Measurements from ENCODE around the gene LRG1. TPM values are rescaled to one million over a fixed set of nuclear protein-coding genes. Genes with fewer than 3 reads are reported as not detected.

The LRG1 gene
- total and polyA plus RNA-seq, 8 donors = 0.58 to 17.9 (median 0.87) TPM

- ATAC-seq (no peak), DNase-seq (no peak)
- no peak overlapping the region for H3K4me3 ChIP-seq
- TF ChIP-seq, protein P1, sequence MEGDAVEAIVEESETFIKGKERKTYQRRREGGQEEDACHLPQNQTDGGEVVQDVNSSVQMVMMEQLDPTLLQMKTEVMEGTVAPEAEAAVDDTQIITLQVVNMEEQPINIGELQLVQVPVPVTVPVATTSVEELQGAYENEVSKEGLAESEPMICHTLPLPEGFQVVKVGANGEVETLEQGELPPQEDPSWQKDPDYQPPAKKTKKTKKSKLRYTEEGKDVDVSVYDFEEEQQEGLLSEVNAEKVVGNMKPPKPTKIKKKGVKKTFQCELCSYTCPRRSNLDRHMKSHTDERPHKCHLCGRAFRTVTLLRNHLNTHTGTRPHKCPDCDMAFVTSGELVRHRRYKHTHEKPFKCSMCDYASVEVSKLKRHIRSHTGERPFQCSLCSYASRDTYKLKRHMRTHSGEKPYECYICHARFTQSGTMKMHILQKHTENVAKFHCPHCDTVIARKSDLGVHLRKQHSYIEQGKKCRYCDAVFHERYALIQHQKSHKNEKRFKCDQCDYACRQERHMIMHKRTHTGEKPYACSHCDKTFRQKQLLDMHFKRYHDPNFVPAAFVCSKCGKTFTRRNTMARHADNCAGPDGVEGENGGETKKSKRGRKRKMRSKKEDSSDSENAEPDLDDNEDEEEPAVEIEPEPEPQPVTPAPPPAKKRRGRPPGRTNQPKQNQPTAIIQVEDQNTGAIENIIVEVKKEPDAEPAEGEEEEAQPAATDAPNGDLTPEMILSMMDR (IDR thresholded peaks at IDR 0.05) = no peak
- no peak overlapping the region for H3K27ac ChIP-seq
- H3K27me3 ChIP-seq = no peaks in the 10 kb centered on the region
- H3K9me3 ChIP-seq = no peaks in the 10 kb centered on the region
- intact Hi-C loops (cut with DNase I) = no loop called here
- peaks cover 0 to 68% of the 10 kb centered on the region in 2 donors for H3K36me3 ChIP-seq
- no peaks in the 10 kb centered on the region for H3K4me1 ChIP-seq
Measured at GRCh38 chr19:4504297-4504701, 35.5 kb downstream of the LRG1 start.

- TF ChIP-seq, protein P1 (IDR thresholded peaks at IDR 0.05) = no peak
- intact Hi-C loops (cut with DNase I) = no loop called here
- Histone ChIP-seq H3K27me3 (no peaks in the 10 kb centered on the region), H3K27ac (no peak overlapping the region), H3K4me1 (no peaks in the 10 kb centered on the region), H3K4me3 (no peak overlapping the region), H3K9me3 (no peaks in the 10 kb centered on the region), H3K36me3 (peaks cover 0 to 73% of the 10 kb centered on the region in 2 donors)
- DNase-seq (no peak), ATAC-seq (no peak)
Measured at GRCh38 chr19:4503825-4504170, 36.0 kb downstream of the LRG1 start.

- Histone ChIP-seq H3K4me3 (no peak overlapping the region), H3K4me1 (no peaks in the 10 kb centered on the region), H3K36me3 (peaks cover 0 to 78% of the 10 kb centered on the region in 2 donors), H3K27me3 (no peaks in the 10 kb centered on the region), H3K9me3 (no peaks in the 10 kb centered on the region), H3K27ac (no peak overlapping the region)
- TF ChIP-seq, protein P1 (IDR thresholded peaks at IDR 0.05) = no peak
- ATAC-seq (no peak), DNase-seq (no peak)
- intact Hi-C loops (cut with DNase I) = no loop called here
Measured at GRCh38 chr19:4503132-4503824, 36.6 kb downstream of the LRG1 start.

GRCh38 chr19:4502282-4503131 is 37.3 kb downstream of the LRG1 start:
- Histone ChIP-seq H3K36me3 (peaks cover 0 to 86% of the 10 kb centered on the region in 2 donors), H3K27ac (no peak overlapping the region), H3K27me3 (no peaks in the 10 kb centered on the region), H3K4me1 (no peaks in the 10 kb centered on the region), H3K9me3 (no peaks in the 10 kb centered on the region), H3K4me3 (no peak overlapping the region)
- TF ChIP-seq, protein P1 (IDR thresholded peaks at IDR 0.05) = no peak
- DNase-seq (no peak), ATAC-seq (no peak)
- intact Hi-C loops (cut with DNase I) = no loop called here

DNA sequence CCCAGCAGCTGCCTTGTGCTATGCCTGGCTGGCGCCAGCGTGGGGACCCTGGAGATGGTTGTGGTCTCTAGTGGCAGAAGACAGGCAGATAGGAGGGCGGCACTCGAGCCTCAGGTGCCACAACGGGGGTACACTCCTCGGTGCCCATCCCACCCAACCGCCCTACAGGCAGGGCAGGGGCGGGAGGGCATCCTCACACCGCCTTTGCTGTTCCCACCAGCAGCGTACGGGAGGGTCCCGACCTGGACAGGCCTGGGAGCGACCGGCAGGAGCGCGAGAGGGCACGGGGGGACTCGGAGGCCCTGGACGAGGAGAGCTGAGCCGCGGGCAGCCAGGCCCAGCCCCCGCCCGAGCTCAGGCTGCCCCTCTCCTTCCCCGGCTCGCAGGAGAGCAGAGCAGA is 38.1 kb downstream of the LRG1 start:
- no peak for ATAC-seq

More for the DNA sequence above, 38.1 kb downstream of the LRG1 start:
- TF ChIP-seq, protein P1 (IDR thresholded peaks at IDR 0.05) = no peak
- DNase-seq = no peak
- H3K36me3 ChIP-seq = peaks cover 0 to 94% of the 10 kb centered on the region in 2 donors
- H3K4me1 ChIP-seq = no peaks in the 10 kb centered on the region
- no peaks in the 10 kb centered on the region for H3K27me3 ChIP-seq
- no peak overlapping the region for H3K27ac ChIP-seq
- H3K9me3 ChIP-seq = no peaks in the 10 kb centered on the region
- no peak overlapping the region for H3K4me3 ChIP-seq
- intact Hi-C loops (cut with DNase I) = no loop called here

Measured in left lung (tissue), 10 donors.